Kidney epithelial cell (primary cell): Measurements from ENCODE around the gene VAMP5. TPM values are rescaled to one million over a fixed set of nuclear protein-coding genes. Genes with fewer than 3 reads are reported as not detected.
A peak's percentile ranks its signal among the peaks of the same experiment; 100 is the strongest.
"Not testable (repeated sequence)": the region's sequence is repeated elsewhere in the genome, so short reads cannot be mapped to it uniquely, and the experiment has no call there.

Experiments
- DNase-seq: peaks from one replicate; pipeline ENCODE4 v3.0.0-alpha.2; 2010; ENCODE audit warnings: low read depth
- H3K27me3 ChIP-seq: 2 replicates; pipeline ENCODE4 v1.6.0; 2011; ENCODE audit warnings: low read length; ENCODE audit not compliant: control insufficient read depth, insufficient read depth
- H3K36me3 ChIP-seq: 2 replicates; pipeline ENCODE4 v1.5.1; 2011; ENCODE audit warnings: low read length; ENCODE audit not compliant: control insufficient read depth, insufficient read depth
- H3K4me3 ChIP-seq: 2 replicates; pipeline ENCODE4 v1.5.1; 2011; ENCODE audit warnings: low read depth, mild to moderate bottlenecking, control low read depth, low read length
- CTCF ChIP-seq: IDR thresholded peaks from 2 replicates; pipeline ENCODE4 v1.5.1; 2011; ENCODE audit warnings: mild to moderate bottlenecking, moderate library complexity, low read length, control low read depth, inconsistent platforms; ENCODE audit not compliant: insufficient read depth, poor library complexity, severe bottlenecking
- total RNA-seq: library from RNA; depleted of rRNA; stranded (reverse); fragments of >200 nt; gene quantifications from 2 replicates; pipeline ENCODE4 v1.2.3, GENCODE V29; 2015

VAMP5 gene
- total RNA-seq, 1 donor from 2014 or later = 16.5 TPM

GRCh38 chr2:85558160-85558559, 26.1 kb upstream of the VAMP5 start:
- Histone ChIP-seq H3K36me3 (peaks cover 5% of the 10 kb centered on the region), H3K4me3 (no peak overlapping the region), H3K27me3 (no peaks in the 10 kb centered on the region)
- no peak for TF ChIP-seq CTCF
- no peak for DNase-seq

DNA sequence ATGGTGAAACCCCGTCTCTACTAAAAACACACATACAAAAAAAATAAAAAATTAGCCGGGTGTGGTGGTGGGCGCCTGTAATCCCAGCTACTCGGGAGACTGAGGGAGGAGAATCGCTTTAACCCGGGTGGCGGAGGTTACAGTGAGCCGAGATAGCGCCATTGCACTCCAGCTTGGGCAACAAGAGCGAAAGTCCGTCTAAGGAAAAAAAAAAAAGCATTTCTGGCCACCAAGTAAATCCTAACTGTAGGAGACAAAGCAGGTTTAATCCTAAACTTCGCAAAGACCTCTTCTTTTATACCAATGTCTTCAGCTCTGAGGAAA, 23.9 kb upstream of the VAMP5 start:
- H3K27me3 ChIP-seq, H3K36me3 ChIP-seq, DNase-seq: not testable (repeated sequence)
- H3K4me3 ChIP-seq = peak overlapping the region; percentile 71

- DNase-seq = no peak
Observed at GRCh38 chr2:85560812-85561279, 23.4 kb upstream of the VAMP5 start.

GRCh38 chr2:85561280-85562212, 22.7 kb upstream of the VAMP5 start, which contains the start of gene GGCX:
TSS of gene GGCX (minus strand) at chr2:85561493. CDS start at chr2:85561428, 65 bp downstream.
- TF ChIP-seq CTCF = peak; percentile 14
- H3K27me3 ChIP-seq = no peaks in the 10 kb centered on the region
- DNase-seq = peak; percentile 74

More at GRCh38 chr2:85560812-85561279, 23.4 kb upstream of the VAMP5 start:
- H3K36me3 ChIP-seq = no peaks in the 10 kb centered on the region
- TF ChIP-seq CTCF = no peak
- peak overlapping the region; percentile 71 for H3K4me3 ChIP-seq
- no peaks in the 10 kb centered on the region for H3K27me3 ChIP-seq

GRCh38 chr2:85564144-85564563, 20.1 kb upstream of the VAMP5 start:
- Histone ChIP-seq H3K36me3 (no peaks in the 10 kb centered on the region), H3K4me3 (no peak overlapping the region), H3K27me3 (no peaks in the 10 kb centered on the region)
- no peak for DNase-seq
- TF ChIP-seq CTCF = no peak

More at GRCh38 chr2:85561280-85562212, 22.7 kb upstream of the VAMP5 start, which contains the start of gene GGCX:
- Histone ChIP-seq H3K36me3 (no peaks in the 10 kb centered on the region), H3K4me3 (peak within 1 kb of the TSS; percentile 71)

DNA sequence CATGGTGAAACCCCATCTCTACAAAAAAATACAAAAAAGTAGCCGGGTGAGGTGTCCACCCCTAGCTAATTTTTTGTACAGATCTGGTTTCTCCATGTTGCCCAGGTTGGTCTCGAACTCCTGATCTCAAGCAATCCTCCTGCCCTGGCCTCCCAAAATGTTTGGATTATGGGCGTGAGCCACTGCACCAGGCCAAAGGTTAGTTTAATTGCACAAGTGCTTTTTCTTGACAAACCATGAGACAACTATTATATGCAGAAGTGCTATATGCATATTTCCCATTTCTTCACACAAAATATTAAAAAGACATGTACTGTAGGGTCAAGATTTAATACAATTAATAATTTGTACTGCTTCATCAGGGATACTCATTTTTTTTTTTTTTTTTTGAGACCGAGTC, 18.0 kb upstream of the VAMP5 start:
- TF ChIP-seq CTCF = no peak
- DNase-seq = no peak
- H3K27me3 ChIP-seq = no peaks in the 10 kb centered on the region

More for the DNA sequence above, 18.0 kb upstream of the VAMP5 start:
- Histone ChIP-seq H3K4me3 (no peak overlapping the region), H3K36me3 (no peaks in the 10 kb centered on the region)
